Esophagus squamous epithelium (tissue), 5 donors: ENCODE data around the gene CGB2. TPM values are rescaled to one million over a fixed set of nuclear protein-coding genes. Genes with fewer than 3 reads are reported as not detected.
A peak's percentile ranks its signal among the peaks of the same experiment; 100 is the strongest.
"Not testable (repeated sequence)": the region's sequence is repeated elsewhere in the genome, so short reads cannot be mapped to it uniquely, and the experiment has no call there.

Source experiments
- DNase-seq: peaks from one replicate; lab custom pipeline; 2025; lab: John Stamatoyannopoulos, UW
- H3K27ac ChIP-seq, 4 donors: fragments of 200-600 bp; sonication (generic); one replicate each; pipeline ENCODE4 v1.5.1; 2016 to 2019; ENCODE audit warnings: mild to moderate bottlenecking in 1 of 4
- H3K27me3 ChIP-seq, 4 donors: fragments of 200-600 bp; sonication (generic); 1 replicate in 3 of 4; 2 replicates in 1 of 4; pipeline versions ENCODE4 v1.5.1 to v1.6.0; 2017 to 2021; ENCODE audit warnings: antibody characterized with exemption in 1 of 4
- H3K36me3 ChIP-seq, 3 donors: fragments of 200-600 bp; sonication (generic); one replicate each; pipeline ENCODE4 v1.5.1; 2016 to 2019
- H3K4me1 ChIP-seq, 3 donors: fragments of 200-600 bp; sonication (generic); one replicate each; pipeline ENCODE4 v1.5.1; 2017 to 2019
- H3K4me3 ChIP-seq, 4 donors: fragments of 200-600 bp; sonication (generic); 1 replicate in 3 of 4; 2 replicates in 1 of 4; pipeline ENCODE4 v1.5.1; 2016 to 2019; ENCODE audit warnings: mild to moderate bottlenecking in 2 of 4, moderate library complexity in 1 of 4
- H3K9me3 ChIP-seq, 3 donors: fragments of 200-600 bp; sonication (generic); one replicate each; pipeline ENCODE4 v1.5.1; 2016 to 2019
- CTCF ChIP-seq, 6 experiments: fragments of 450-650 bp in 4 of 6; fragments of 200-600 bp in 2 of 6; sonication (generic) in 2 of 6; IDR thresholded peaks; one replicate each; pipeline ENCODE4 v1.5.1; 2016 to 2019; ENCODE audit warnings: antibody characterized with exemption in 6 of 6, mild to moderate bottlenecking in 4 of 6, moderate library complexity in 4 of 6
- POLR2A ChIP-seq, 4 donors: fragments of 450-650 bp; IDR thresholded peaks; one replicate each; pipeline ENCODE4 v1.6.1; 2017; ENCODE audit warnings: antibody characterized with exemption in 4 of 4, mild to moderate bottlenecking in 4 of 4, moderate library complexity in 3 of 4
- WGBS, 2 donors: methylation state at CpG; one replicate each; pipeline ENCODE4 v1.1.5; 2018; 5-methylcytosine and 5-hydroxymethylcytosine counted together
- intact Hi-C: fragments of 100-400 bp; cut with DNase I; formaldehyde crosslinking; loops from one replicate; pipeline ENCODE4 v1.15.0; 2022
- small RNA-seq, 4 donors: library from RNA; depleted of rRNA; stranded (forward); fragments of <200 nt; gene quantifications; one replicate each; pipeline ENCODE3, GENCODE V24; 2016
- total RNA-seq, 4 donors: library from RNA; depleted of rRNA; stranded (reverse); fragments of >200 nt; gene quantifications; one replicate each; pipeline ENCODE4 v1.1.0, GENCODE V29; 2016
- donor health status: DM: yes; HTN: yes; CAD: no.

CGB2 gene
- total RNA-seq, 4 donors from 2014 or later: not detected

GRCh38 chr19:49073514-49074378 lies 42.1 kb downstream of the CGB2 start:
- Histone ChIP-seq H3K4me1 (peaks cover 0 to 23% (median 3%) of the 10 kb centered on the region in 3 donors), H3K4me3 (no peak overlapping the region), H3K9me3 (no peaks in the 10 kb centered on the region), H3K27ac (no peak overlapping the region), H3K27me3 (peaks cover 5 to 59% (median 20%) of the 10 kb centered on the region in 4 donors), H3K36me3 (no peaks in the 10 kb centered on the region)
- intact Hi-C loops: no loop called here
- 46 to 53% methylated on average over 14 to 18 of the region's 23 CpGs for WGBS, 2 donors
- no peak for TF ChIP-seq POLR2A (IDR thresholded peaks at IDR 0.05)
- peak in 1 of 6 experiments; percentile 34 for TF ChIP-seq CTCF (IDR thresholded peaks at IDR 0.05)
- no peak for DNase-seq

DNA sequence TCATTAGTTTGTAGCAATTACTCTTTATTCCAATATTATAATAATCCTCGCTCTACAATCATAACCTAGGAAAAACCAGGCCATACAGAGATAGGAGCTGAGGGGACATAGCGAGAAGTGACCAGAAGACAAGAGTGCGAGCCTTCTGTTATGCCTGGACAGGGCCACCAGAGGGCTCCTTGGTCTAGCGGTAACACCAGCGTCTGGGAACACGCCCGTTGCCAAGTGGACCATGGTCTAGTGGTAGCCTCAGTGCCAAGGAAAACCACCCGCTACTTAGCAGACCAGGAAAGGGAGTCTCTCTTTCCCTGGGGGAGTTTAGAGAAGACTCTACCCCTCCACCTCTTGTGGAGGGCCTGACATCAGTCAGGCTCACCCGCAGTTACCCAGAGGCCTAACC lies 43.2 kb downstream of the CGB2 start:
- intact Hi-C loops, DNase-seq, H3K4me3 ChIP-seq, H3K27ac ChIP-seq, H3K36me3 ChIP-seq, H3K9me3 ChIP-seq: not testable (repeated sequence)
- peak; percentile 37 to 80 (median 72) for TF ChIP-seq CTCF (IDR thresholded peaks at IDR 0.05)
- 19 to 26% methylated on average over 5 to 7 of the region's 9 CpGs for WGBS, 2 donors
- H3K27me3 ChIP-seq: peaks cover 5 to 48% (median 16%) of the 10 kb centered on the region in 4 donors
- H3K4me1 ChIP-seq: peaks cover 0 to 23% (median 3%) of the 10 kb centered on the region in 3 donors

- H3K27ac ChIP-seq: no peak overlapping the region
- no peaks in the 10 kb centered on the region for H3K27me3 ChIP-seq
- no peak for DNase-seq
- WGBS, 2 donors: 85 to 93% methylated on average over 4 of the region's 4 CpGs
- no peaks in the 10 kb centered on the region for H3K36me3 ChIP-seq
- H3K4me3 ChIP-seq: no peak overlapping the region
- peaks cover 4 to 9% (median 6%) of the 10 kb centered on the region in 3 donors for H3K4me1 ChIP-seq
- intact Hi-C loops: no loop called here
- H3K9me3 ChIP-seq: no peaks in the 10 kb centered on the region
- TF ChIP-seq CTCF (IDR thresholded peaks at IDR 0.05) (no peak), POLR2A (IDR thresholded peaks at IDR 0.05) (no peak)
Measured at GRCh38 chr19:49080392-49080791, 48.7 kb downstream of the CGB2 start.

- Histone ChIP-seq H3K9me3 (no peaks in the 10 kb centered on the region), H3K4me3 (no peak overlapping the region), H3K27ac (no peak overlapping the region), H3K36me3 (no peaks in the 10 kb centered on the region), H3K4me1 (peaks cover 7 to 13% (median 9%) of the 10 kb centered on the region in 3 donors), H3K27me3 (no peaks in the 10 kb centered on the region)
- TF ChIP-seq POLR2A (IDR thresholded peaks at IDR 0.05) (no peak), CTCF (IDR thresholded peaks at IDR 0.05) (no peak)
- DNase-seq: no peak
- intact Hi-C loops: no loop called here
- 67 to 70% methylated on average over 1 of the region's 1 CpG for WGBS, 2 donors
Measured at GRCh38 chr19:49081273-49081672, 49.6 kb downstream of the CGB2 start.

Small RNA genes lying within 50 kb of the gene (small RNA-seq; reads per million reads assigned to genes)
- gene MIR6798: 0 reads per million in 4 donors
- 0 to 0.14 (median 0) reads per million in 4 donors for gene RN7SL708P

Other genes starting within 250 kb of the CGB2 start
- gene BCAT2, start 220.9 kb upstream of the CGB2 start, total RNA-seq: 10 to 100 TPM; 22.8 to 61.0 (median 42.2) TPM
- 1 to 10 TPM in 2 of 4 donors, under 1 TPM in 1, not detected in 1; 0.83 to 9.0 (median 4.8) TPM for gene HSD17B14, start 195.4 kb upstream of the CGB2 start, total RNA-seq
- 1 to 10 TPM; 2.8 to 9.0 (median 5.6) TPM for gene PLEKHA4, start 163.3 kb upstream of the CGB2 start, total RNA-seq
- 10 to 100 TPM; 19.3 to 41.6 (median 33.3) TPM for gene PPP1R15A, start 159.5 kb upstream of the CGB2 start, total RNA-seq
- not detected for gene TULP2, start 133.1 kb upstream of the CGB2 start, total RNA-seq
- gene NUCB1, start 131.6 kb upstream of the CGB2 start, total RNA-seq: 100 to 1,000 TPM in 3 of 4 donors, 10 to 100 TPM in 1; 93.5 to 186 (median 157) TPM
- gene DHDH, start 98.2 kb upstream of the CGB2 start, total RNA-seq: 1 to 10 TPM in 1 of 4 donors, under 1 TPM in 1, not detected in 2; 0.95 to 2.9 TPM
- gene BAX, start 77.0 kb upstream of the CGB2 start, total RNA-seq: 10 to 100 TPM; 38.9 to 42.8 (median 42.4) TPM
- gene FTL, start 66.6 kb upstream of the CGB2 start, total RNA-seq: 1,000 to 10,000 TPM in 3 of 4 donors, 100 to 1,000 TPM in 1; 556 to 2,127 (median 1,494) TPM
- 10 to 100 TPM; 30.6 to 47.6 (median 39.5) TPM for gene GYS1, start 38.6 kb upstream of the CGB2 start, total RNA-seq
- 100 to 1,000 TPM; 102 to 140 (median 119) TPM for gene RUVBL2, start 38.0 kb upstream of the CGB2 start, total RNA-seq
- not detected for gene LHB, start 14.8 kb upstream of the CGB2 start, total RNA-seq
- not detected for gene CGB3, start 7.6 kb upstream of the CGB2 start, total RNA-seq
- not detected for gene CGB1, start 5.0 kb downstream of the CGB2 start, total RNA-seq
- 1 to 10 TPM in 1 of 4 donors, not detected in 3; 2.4 TPM for gene CGB5, start 12.0 kb downstream of the CGB2 start, total RNA-seq
- gene CGB8, start 17.2 kb downstream of the CGB2 start, total RNA-seq: not detected
- 1 to 10 TPM in 2 of 4 donors, under 1 TPM in 1, not detected in 1; 0.22 to 4.4 (median 1.7) TPM for gene CGB7, start 25.9 kb downstream of the CGB2 start, total RNA-seq
- gene NTF4, start 32.9 kb downstream of the CGB2 start, total RNA-seq: 1 to 10 TPM; 1.2 to 5.3 (median 2.0) TPM
- gene KCNA7, start 40.8 kb downstream of the CGB2 start, total RNA-seq: not detected
- 100 to 1,000 TPM in 3 of 4 donors, 10 to 100 TPM in 1; 78.7 to 241 (median 168) TPM for gene SNRNP70, start 53.6 kb downstream of the CGB2 start, total RNA-seq
- 10 to 100 TPM in 2 of 4 donors, 1 to 10 TPM in 2; 5.7 to 14.1 (median 10.1) TPM for gene LIN7B, start 82.5 kb downstream of the CGB2 start, total RNA-seq
- gene C19orf73, start 87.3 kb downstream of the CGB2 start, total RNA-seq: 1 to 10 TPM; 2.1 to 7.4 (median 4.7) TPM
- gene PPFIA3, start 87.7 kb downstream of the CGB2 start, total RNA-seq: 10 to 100 TPM; 10.9 to 20.9 (median 13.8) TPM
- gene HRC, start 123.5 kb downstream of the CGB2 start, total RNA-seq: 1 to 10 TPM in 1 of 4 donors, under 1 TPM in 3; 0.13 to 1.1 (median 0.38) TPM
- 10 to 100 TPM in 3 of 4 donors, 1 to 10 TPM in 1; 7.6 to 28.9 (median 18.0) TPM for gene TRPM4, start 125.9 kb downstream of the CGB2 start, total RNA-seq